Measurements from ENCODE around the gene ERCC6L2. TPM values are rescaled to one million over a fixed set of nuclear protein-coding genes. Genes with fewer than 3 reads are reported as not detected.

The ERCC6L2 gene
- total RNA-seq, 1 experiment from 2014 or later = 39.2 TPM

- POLR2A ChIA-PET = no interaction called here
- no peak overlapping the region for H2AFZ ChIP-seq (ENCODE audit: low read depth, low read length, poor library complexity, severe bottlenecking)
- BruUV-seq (replicated peaks) = no TSS peak
Measured at GRCh38 chr9:95876595-95876994, 1.1 kb downstream of the ERCC6L2 start.

More at GRCh38 chr9:95876595-95876994, 1.1 kb downstream of the ERCC6L2 start:
- H3K4me2 ChIP-seq (ENCODE audit: low read length) = no peak overlapping the region
- TF ChIP-seq SP1 (IDR thresholded peaks at IDR 0.05; ENCODE audit: low read depth) (no peak), JUND (IDR thresholded peaks at IDR 0.05) (no peak), FOSL1 (IDR thresholded peaks at IDR 0.05; ENCODE audit: low read depth) (no peak), CBX3 (IDR thresholded peaks at IDR 0.05; ENCODE audit: low read depth) (no peak), REST (IDR thresholded peaks at IDR 0.05; ENCODE audit: low read depth) (no peak), SRF (IDR thresholded peaks at IDR 0.05; ENCODE audit: low read depth) (no peak), EZH2phosphoT487 (IDR thresholded peaks at IDR 0.05; ENCODE audit: borderline replicate concordance) (no peak)
- TF ChIP-seq, protein P1, sequence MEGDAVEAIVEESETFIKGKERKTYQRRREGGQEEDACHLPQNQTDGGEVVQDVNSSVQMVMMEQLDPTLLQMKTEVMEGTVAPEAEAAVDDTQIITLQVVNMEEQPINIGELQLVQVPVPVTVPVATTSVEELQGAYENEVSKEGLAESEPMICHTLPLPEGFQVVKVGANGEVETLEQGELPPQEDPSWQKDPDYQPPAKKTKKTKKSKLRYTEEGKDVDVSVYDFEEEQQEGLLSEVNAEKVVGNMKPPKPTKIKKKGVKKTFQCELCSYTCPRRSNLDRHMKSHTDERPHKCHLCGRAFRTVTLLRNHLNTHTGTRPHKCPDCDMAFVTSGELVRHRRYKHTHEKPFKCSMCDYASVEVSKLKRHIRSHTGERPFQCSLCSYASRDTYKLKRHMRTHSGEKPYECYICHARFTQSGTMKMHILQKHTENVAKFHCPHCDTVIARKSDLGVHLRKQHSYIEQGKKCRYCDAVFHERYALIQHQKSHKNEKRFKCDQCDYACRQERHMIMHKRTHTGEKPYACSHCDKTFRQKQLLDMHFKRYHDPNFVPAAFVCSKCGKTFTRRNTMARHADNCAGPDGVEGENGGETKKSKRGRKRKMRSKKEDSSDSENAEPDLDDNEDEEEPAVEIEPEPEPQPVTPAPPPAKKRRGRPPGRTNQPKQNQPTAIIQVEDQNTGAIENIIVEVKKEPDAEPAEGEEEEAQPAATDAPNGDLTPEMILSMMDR (IDR thresholded peaks at IDR 0.05 in 2 of 3, conservative IDR thresholded peaks at IDR 0.05 in 1 of 3; ENCODE audit: borderline replicate concordance in 1 of 3, insufficient read depth in 1 of 3, low read depth in 2 of 3, low read length in 2 of 3) = no peak
- TF ChIP-seq, protein P2, sequence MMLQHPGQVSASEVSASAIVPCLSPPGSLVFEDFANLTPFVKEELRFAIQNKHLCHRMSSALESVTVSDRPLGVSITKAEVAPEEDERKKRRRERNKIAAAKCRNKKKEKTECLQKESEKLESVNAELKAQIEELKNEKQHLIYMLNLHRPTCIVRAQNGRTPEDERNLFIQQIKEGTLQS (IDR thresholded peaks at IDR 0.05) = no peak
- H3K9me2 ChIP-seq (ENCODE audit: insufficient read depth) = no peaks in the 10 kb centered on the region
- ATAC-seq (no peak), DNase-seq (ENCODE audit: low read depth, low spot score) (no peak)
- H3K4me1 ChIP-seq (ENCODE audit: control insufficient read depth in 1 of 2, insufficient read depth in 2 of 2, low read length in 2 of 2) = peaks cover 4 to 7% of the 10 kb centered on the region in 2 experiments; a peak in 3 of 4 replicates
- no peaks in the 10 kb centered on the region for H3K27me3 ChIP-seq (ENCODE audit: insufficient read depth, low read length)
- H4K20me1 ChIP-seq (ENCODE audit: insufficient read depth) = no peaks in the 10 kb centered on the region
- no peak overlapping the region for H3K4me3 ChIP-seq (replicated peaks in 1 of 2; ENCODE audit: low read depth in 1 of 2, low read length in 2 of 2)
- no peak overlapping the region for H3K9ac ChIP-seq (ENCODE audit: low read length)
- CTCF ChIA-PET = no interaction called here
- no peaks in the 10 kb centered on the region for H3K9me3 ChIP-seq (ENCODE audit: control insufficient read depth in 1 of 2, insufficient read depth in 1 of 2, low read depth in 1 of 2, low read length in 2 of 2)
- intact Hi-C loops (cut with micrococcal nuclease) = loop anchor here (5.0 kb wide), 2 partner anchors 369 to 449 kb away; no protein-coding TSS in a partner anchor
- H3K36me3 ChIP-seq (ENCODE audit: control insufficient read depth in 1 of 2, insufficient read depth in 2 of 2, low read length in 2 of 2) = peaks cover 0 to 3% of the 10 kb centered on the region in 2 experiments; a peak in 1 of 4 replicates
- H3K79me2 ChIP-seq (ENCODE audit: insufficient read depth, low read length) = peaks cover 48% of the 10 kb centered on the region
- H3K27ac ChIP-seq (ENCODE audit: low read depth, low read length) = no peak overlapping the region
- RAD21 ChIA-PET (ENCODE audit: low non-redundant PET in 1 of 2, low total read pairs in 2 of 2, uncharacterized antibody in 2 of 2, unreplicated experiment in 2 of 2) = no interaction called here
